Smooth muscle cell (in vitro differentiated cells): ENCODE results near the gene PCDHGB1. TPM values are rescaled to one million over a fixed set of nuclear protein-coding genes. Genes with fewer than 3 reads are reported as not detected.
"Not testable (repeated sequence)": the region's sequence is repeated elsewhere in the genome, so short reads cannot be mapped to it uniquely, and the experiment has no call there.

Experiments used
- DNase-seq: peaks from one replicate; lab custom pipeline; 2025; ENCODE audit not compliant: unreplicated experiment; lab: John Stamatoyannopoulos, UW
- H2AFZ ChIP-seq: fragments of 200-600 bp; sonication (generic); 2 replicates; pipeline ENCODE4 v1.6.0; 2016; ENCODE audit warnings: antibody characterized with exemption, low read depth, mild to moderate bottlenecking
- H3F3A ChIP-seq: fragments of 200-600 bp; sonication (generic); 2 replicates; pipeline ENCODE4 v1.6.0; 2017; ENCODE audit warnings: antibody characterized with exemption, low read depth
- H3K27ac ChIP-seq: fragments of 200-600 bp; sonication (generic); 2 replicates; pipeline ENCODE4 v1.5.1; 2016; ENCODE audit warnings: low read depth, mild to moderate bottlenecking
- H3K27me3 ChIP-seq: fragments of 200-600 bp; sonication (generic); 2 replicates; pipeline ENCODE4 v1.6.1; 2016; ENCODE audit warnings: low read depth, mild to moderate bottlenecking
- H3K36me3 ChIP-seq: fragments of 200-600 bp; sonication (generic); 2 replicates; pipeline ENCODE4 v1.5.1; 2016; ENCODE audit warnings: low read depth
- H3K4me1 ChIP-seq: fragments of 200-600 bp; sonication (generic); 2 replicates; pipeline ENCODE4 v1.5.1; 2016; ENCODE audit warnings: low read depth
- H3K4me2 ChIP-seq: fragments of 200-600 bp; sonication (generic); 2 replicates; pipeline ENCODE4 v1.6.0; 2016; ENCODE audit warnings: mild to moderate bottlenecking
- H3K4me3 ChIP-seq: fragments of 200-600 bp; sonication (generic); 2 replicates; pipeline ENCODE4 v1.5.1; 2016; ENCODE audit warnings: mild to moderate bottlenecking
- H3K79me2 ChIP-seq: fragments of 200-600 bp; sonication (generic); 2 replicates; pipeline ENCODE4 v1.6.0; 2016; ENCODE audit warnings: low read depth, mild to moderate bottlenecking
- H3K9ac ChIP-seq: fragments of 200-600 bp; sonication (generic); 2 replicates; pipeline ENCODE4 v1.6.0; 2016; ENCODE audit warnings: low read depth
- H3K9me3 ChIP-seq: fragments of 200-600 bp; sonication (generic); replicated peaks from 2 replicates; pipeline ENCODE4 v1.5.1; 2016; ENCODE audit warnings: low read depth
- H4K20me1 ChIP-seq: fragments of 200-600 bp; sonication (generic); 2 replicates; pipeline ENCODE4 v1.6.0; 2016; ENCODE audit warnings: low read depth
- CTCF ChIP-seq: fragments of 200-600 bp; sonication (generic); IDR thresholded peaks from 2 replicates; pipeline ENCODE4 v1.5.1; 2017; ENCODE audit warnings: borderline replicate concordance, mild to moderate bottlenecking, antibody characterized with exemption; ENCODE audit not compliant: insufficient read depth, poor library complexity, severe bottlenecking
- WGBS: methylation state at CpG from one replicate; pipeline ENCODE4 v1.1.7; 2016; ENCODE audit warnings: low lambda C conversion rate; 5-methylcytosine and 5-hydroxymethylcytosine counted together
- polyA plus RNA-seq: library from polyadenylated mRNA; unstranded; fragments of >200 nt; fragmentation: Nextera tagmentation; extraction: Ambion mirVana; gene quantifications from 2 replicates; pipeline ENCODE4 v1.2.1, GENCODE V29; 2016
- total RNA-seq: library from RNA; depleted of rRNA; stranded (reverse); fragments of >200 nt; gene quantifications from 2 replicates; pipeline ENCODE4 v1.2.3, GENCODE V29; 2014

The PCDHGB1 gene
- total RNA-seq: 0.27 and 0.81 TPM in 2 replicates
- polyA plus RNA-seq: 0.40 TPM in 1 of 2 replicates, not detected in the other

GRCh38 chr5:141349917-141350619 is at the start of gene PCDHGB1:
TSS of gene PCDHGB1 (plus strand) at chr5:141350099. CDS start at chr5:141350261, 162 bp downstream.
- Histone ChIP-seq H3K4me3 (no peak within 1 kb of the TSS), H3K79me2 (no peaks in the 10 kb centered on the region), H3K36me3 (no peaks in the 10 kb centered on the region), H3K4me2 (no peak within 1 kb of the TSS), H3K27me3 (no peaks in the 10 kb centered on the region), H3K9ac (no peak within 1 kb of the TSS), H2AFZ (peak within 1 kb of the TSS; percentile 33), H3F3A (no peaks in the 10 kb centered on the region), H3K9me3 (peaks cover 6% of the 10 kb centered on the region), H3K27ac (no peak within 1 kb of the TSS), H3K4me1 (no peaks in the 10 kb centered on the region), H4K20me1 (no peaks in the 10 kb centered on the region)
- 65% methylated on average over 29 of the region's 29 CpGs for WGBS
- TF ChIP-seq CTCF: peak; percentile 16
- no peak for DNase-seq

GRCh38 chr5:141303756-141304155 is 46.1 kb upstream of the PCDHGB1 start, which contains the start of gene SLC25A2:
TSS of gene SLC25A2 (minus strand) at chr5:141304049. CDS start at chr5:141303865, 184 bp downstream.
- H3K9ac ChIP-seq: no peak within 1 kb of the TSS
- no peak within 1 kb of the TSS for H3K4me3 ChIP-seq
- no peak within 1 kb of the TSS for H3K27ac ChIP-seq
- peaks cover 12% of the 10 kb centered on the region for H3K36me3 ChIP-seq
- H3K4me2 ChIP-seq: no peak within 1 kb of the TSS
- no peaks in the 10 kb centered on the region for H3K4me1 ChIP-seq
- no peaks in the 10 kb centered on the region for H3K79me2 ChIP-seq
- peaks cover 3% of the 10 kb centered on the region for H3K9me3 ChIP-seq
- no peaks in the 10 kb centered on the region for H4K20me1 ChIP-seq
- no peak within 1 kb of the TSS for H2AFZ ChIP-seq
- DNase-seq: no peak
- no peaks in the 10 kb centered on the region for H3K27me3 ChIP-seq
- 99% methylated on average over 30 of the region's 36 CpGs for WGBS
- H3F3A ChIP-seq: no peaks in the 10 kb centered on the region
- no peak for TF ChIP-seq CTCF

- Histone ChIP-seq H3K9me3 (peaks cover 8% of the 10 kb centered on the region), H3F3A (no peaks in the 10 kb centered on the region), H3K27ac (no peak overlapping the region), H3K4me3 (no peak overlapping the region), H2AFZ (no peak overlapping the region), H3K36me3 (peaks cover 12% of the 10 kb centered on the region), H3K27me3 (no peaks in the 10 kb centered on the region), H3K4me2 (no peak overlapping the region), H3K4me1 (no peaks in the 10 kb centered on the region), H3K9ac (no peak overlapping the region), H4K20me1 (no peaks in the 10 kb centered on the region), H3K79me2 (no peaks in the 10 kb centered on the region)
- no peak for TF ChIP-seq CTCF
- WGBS: 97% methylated on average over 1 of the region's 1 CpG
- no peak for DNase-seq
Measured at GRCh38 chr5:141306630-141307029, 43.3 kb upstream of the PCDHGB1 start.

- H2AFZ ChIP-seq: no peak overlapping the region
- H3K4me3 ChIP-seq: no peak overlapping the region
- H3K79me2 ChIP-seq: peaks cover 44% of the 10 kb centered on the region
- H4K20me1 ChIP-seq: no peaks in the 10 kb centered on the region
- H3K9me3 ChIP-seq: peaks cover 50% of the 10 kb centered on the region
- H3K27ac ChIP-seq: no peak overlapping the region
- no peak overlapping the region for H3K4me2 ChIP-seq
- no peaks in the 10 kb centered on the region for H3K4me1 ChIP-seq
- H3K27me3 ChIP-seq: no peaks in the 10 kb centered on the region
- no peaks in the 10 kb centered on the region for H3F3A ChIP-seq
- DNase-seq: no peak
- H3K36me3 ChIP-seq: peaks cover 55% of the 10 kb centered on the region
- no peak for TF ChIP-seq CTCF
- no peak overlapping the region for H3K9ac ChIP-seq
Measured at GRCh38 chr5:141313711-141314110, 36.2 kb upstream of the PCDHGB1 start.

- Histone ChIP-seq H3K9me3 (peaks cover 57% of the 10 kb centered on the region), H3K36me3 (peaks cover 61% of the 10 kb centered on the region), H3F3A (peaks cover 13% of the 10 kb centered on the region), H3K79me2 (peaks cover 57% of the 10 kb centered on the region)
- not testable (repeated sequence) for H2AFZ ChIP-seq, H3K27ac ChIP-seq, H3K4me2 ChIP-seq, H4K20me1 ChIP-seq, H3K4me1 ChIP-seq, DNase-seq, H3K9ac ChIP-seq, H3K4me3 ChIP-seq, H3K27me3 ChIP-seq
- 95% methylated on average over 4 of the region's 4 CpGs for WGBS
Measured at GRCh38 chr5:141316963-141317362, 32.9 kb upstream of the PCDHGB1 start.
